HG02642 (cell line): ENCODE data around the gene TXN2.
"Not testable (repeated sequence)": the region's sequence is repeated elsewhere in the genome, so short reads cannot be mapped to it uniquely, and the experiment has no call there.

ENCODE experiments used
- ATAC-seq: cut with Tn5 transposase; IDR thresholded peaks from one replicate; pipeline ENCODE4 v1.9.1; 2021; ENCODE audit warnings: mild to moderate bottlenecking; ENCODE audit not compliant: unreplicated experiment, poor library complexity

Gene TXN2, protein sequence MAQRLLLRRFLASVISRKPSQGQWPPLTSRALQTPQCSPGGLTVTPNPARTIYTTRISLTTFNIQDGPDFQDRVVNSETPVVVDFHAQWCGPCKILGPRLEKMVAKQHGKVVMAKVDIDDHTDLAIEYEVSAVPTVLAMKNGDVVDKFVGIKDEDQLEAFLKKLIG

DNA sequence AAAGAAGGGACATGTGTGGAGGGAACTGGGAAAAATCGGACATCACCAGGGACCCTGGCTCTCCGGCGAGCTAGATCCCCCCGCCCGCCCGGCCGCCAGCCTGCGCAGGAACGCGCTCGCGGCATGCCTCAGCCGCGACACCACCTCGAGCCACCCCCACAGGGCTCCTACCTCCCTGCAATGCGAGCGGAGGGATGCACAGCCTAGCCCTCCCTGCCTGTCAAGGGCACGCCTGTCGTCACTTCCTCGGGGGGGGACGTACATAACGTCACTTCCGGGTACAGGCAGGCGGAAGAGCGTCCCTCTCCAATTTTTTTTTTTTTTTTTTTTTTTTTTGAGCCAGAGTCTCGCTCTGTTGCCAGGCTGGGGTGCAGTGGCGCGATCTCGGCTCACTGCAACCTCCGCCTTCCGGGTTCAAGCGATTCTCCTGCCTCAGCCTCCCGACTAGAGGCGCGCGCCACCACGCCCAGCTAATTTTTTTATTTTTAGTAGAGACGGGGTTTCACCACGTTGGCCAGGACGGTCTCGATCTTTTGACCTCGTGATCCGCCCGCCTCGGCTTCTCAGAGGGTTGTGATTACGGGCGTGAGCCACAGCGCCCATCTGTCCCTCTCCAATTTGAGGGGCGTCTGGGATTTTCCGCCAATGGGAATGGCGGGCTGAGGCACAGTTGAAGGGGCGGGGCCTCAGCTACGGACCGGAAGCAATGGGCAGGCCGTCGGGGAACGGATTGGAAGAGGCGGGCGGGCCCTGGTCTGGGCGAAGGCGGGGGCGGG lies at the start of gene TXN2:
TXN2 (minus strand) TSS at position 248 of the 776 bp plus-strand sequence. CDS start 803 bp downstream, outside the sequence.
- peak; percentile 88 for ATAC-seq

DNA sequence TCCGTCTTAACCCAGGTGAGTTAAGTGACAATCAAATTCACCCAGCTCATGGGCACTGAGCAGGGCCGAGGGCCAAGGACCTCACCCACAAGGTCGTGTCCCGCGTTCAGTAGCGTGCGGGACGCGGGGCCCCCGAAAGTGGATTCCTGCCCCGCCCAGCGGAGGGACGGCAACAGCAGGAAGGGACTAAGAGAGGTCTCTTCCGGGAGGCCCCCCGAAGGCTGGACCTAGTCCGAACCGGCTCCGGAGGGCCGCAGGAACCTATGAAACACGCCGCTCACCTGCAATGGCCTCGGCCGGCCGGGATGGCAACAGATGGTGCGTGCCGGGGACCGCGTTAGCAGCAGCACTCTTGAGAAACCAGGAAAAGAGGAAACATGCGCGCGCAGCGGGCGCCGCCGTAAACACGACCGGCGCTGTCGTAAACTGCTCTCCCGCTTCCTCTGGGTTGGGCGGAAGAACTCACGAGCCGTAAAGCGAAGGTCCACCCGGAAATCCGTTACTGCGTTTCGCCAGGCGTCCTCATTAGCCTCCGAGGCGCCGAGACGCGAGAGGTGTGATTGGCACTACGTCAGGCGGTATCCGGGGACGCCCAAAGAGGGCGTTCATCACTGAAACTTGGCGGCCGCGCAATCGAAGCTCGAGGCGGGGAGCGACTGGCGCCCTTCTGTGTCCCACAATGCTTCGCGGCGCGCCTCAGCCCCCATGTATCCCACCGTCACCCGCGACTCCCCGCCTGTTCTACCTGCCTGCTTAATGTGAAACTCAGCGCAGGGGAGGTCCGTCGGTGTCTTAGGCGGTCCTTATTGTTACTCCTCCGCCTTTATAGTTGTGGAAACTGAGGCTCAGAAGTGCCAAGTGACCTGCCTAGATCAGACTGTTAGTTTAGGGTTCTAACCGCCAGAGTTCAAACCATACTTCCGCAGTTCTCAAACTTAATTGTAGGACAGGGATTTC lies 47.6 kb upstream of the TXN2 start, which contains the start of gene EIF3D:
EIF3D (minus strand) TSS at position 372 of the 957 bp plus-strand sequence. CDS start 3,045 bp downstream, outside the sequence.
- peak; percentile 94 for ATAC-seq

DNA sequence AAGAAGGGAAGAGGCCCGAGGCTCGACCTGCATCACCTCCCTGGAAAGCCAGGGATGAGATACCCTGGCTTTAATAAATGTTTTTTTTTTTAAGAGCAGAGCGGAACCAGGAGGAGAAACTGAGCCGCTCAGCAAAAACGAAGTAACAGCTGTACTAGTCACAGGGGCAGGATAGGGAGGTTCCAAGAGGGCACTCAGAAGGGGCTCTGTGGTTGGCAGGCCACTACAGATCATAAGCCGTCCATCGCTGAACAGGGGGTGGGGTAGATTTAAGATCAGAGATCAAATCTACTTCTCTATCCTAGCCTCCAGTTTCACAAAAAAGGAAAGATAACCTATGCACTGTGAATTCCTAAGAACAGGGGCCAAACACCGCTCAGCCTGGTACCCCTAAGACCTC lies 46.9 kb upstream of the TXN2 start:
- ATAC-seq = no peak

DNA sequence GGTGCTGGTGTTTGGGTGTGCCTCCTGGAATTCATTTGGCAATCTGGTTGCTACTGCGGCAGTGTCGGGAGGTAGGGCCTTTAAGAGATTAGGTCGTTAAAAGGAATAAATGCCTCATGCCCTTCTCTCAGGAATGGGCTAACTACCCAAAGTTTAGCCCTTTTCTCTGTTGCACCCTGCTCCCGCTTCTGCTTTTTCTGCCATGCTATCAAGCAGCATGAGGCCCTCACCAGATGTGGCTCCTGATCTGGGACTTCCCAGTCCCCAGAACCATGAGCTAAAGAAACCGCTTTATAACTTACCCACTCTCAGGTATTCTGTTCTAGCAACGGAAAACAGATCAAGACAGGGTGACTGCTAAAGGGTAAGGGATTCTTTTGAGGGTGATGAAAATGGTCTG lies 41.2 kb upstream of the TXN2 start:
- no peak for ATAC-seq

DNA sequence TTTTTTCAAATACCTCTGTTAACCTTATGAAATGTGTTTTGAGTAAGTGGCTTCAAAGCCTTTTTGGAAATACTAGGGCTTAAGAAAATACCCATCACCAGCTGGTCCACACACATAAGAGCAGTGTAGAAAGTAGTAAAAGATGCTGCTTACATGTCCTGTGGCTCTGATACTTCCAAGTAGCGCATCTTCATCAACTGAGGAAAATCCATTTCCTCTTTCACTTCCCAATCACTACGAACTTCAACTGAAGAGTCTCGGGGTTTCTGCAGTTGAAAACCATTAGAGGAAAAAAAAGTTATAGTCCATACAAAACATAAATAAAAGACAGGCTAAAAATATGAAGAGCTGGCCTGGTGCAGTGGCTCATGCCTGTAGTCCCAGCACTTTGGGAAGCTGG lies 39.0 kb upstream of the TXN2 start:
- no peak for ATAC-seq

DNA sequence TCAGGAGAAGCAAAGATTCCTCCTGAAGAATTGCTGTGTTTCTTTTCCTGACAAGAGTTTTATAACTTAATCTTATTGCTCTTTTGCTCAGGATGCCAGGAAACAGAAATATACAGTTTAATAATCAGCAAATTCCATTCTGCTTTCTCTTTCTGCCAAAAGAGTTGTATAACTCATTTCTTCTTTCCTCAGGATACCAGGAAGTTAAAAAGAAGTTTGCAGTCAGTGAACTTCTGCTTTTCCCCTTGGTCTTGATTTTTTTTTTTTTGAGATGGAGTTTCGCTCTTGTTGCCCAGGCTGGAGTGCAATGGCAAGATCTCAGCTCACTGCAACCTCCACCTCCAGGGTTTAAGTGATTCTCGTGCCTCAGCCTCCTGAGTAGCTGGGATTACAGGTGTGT lies 38.5 kb upstream of the TXN2 start:
- not testable (repeated sequence) for ATAC-seq

DNA sequence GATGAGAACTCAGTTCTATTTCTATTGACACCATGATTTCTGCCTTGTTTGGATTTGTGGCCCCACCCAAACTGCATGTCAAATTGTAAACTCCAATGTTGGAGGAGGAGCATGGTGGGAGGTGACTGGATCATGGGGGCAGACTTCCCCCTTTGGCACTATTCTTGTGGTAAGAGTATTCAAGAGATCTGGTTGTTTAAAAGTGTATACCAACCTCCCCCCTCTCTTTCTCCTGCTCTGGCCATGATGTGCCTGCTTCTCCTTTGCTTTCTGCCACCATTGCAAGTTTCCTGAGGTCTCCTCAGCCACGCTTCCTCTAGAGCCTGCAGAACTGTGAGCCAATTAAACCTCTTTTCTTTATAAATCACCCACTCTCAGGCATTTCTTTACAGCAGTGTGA lies 33.3 kb upstream of the TXN2 start:
- ATAC-seq = no peak

DNA sequence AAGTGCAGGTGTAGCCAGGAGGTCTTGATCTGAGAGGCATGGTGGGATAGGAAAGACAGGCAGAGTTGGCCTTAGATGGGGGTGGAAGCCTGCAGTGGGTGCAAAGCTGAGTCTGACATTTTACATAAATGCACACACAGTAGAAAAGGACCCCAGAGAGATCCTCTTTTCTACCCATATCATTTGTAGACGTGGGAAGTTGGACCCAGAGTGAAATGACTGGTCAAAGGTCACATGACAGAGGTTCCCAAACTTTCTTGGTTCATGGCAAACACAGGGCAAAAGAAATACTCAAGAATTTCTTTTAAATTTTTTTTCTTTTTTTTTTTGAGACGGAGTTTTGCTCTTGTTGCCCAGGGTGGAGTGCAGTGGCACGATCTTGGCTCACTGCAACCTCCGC lies 31.6 kb upstream of the TXN2 start:
- no peak for ATAC-seq

DNA sequence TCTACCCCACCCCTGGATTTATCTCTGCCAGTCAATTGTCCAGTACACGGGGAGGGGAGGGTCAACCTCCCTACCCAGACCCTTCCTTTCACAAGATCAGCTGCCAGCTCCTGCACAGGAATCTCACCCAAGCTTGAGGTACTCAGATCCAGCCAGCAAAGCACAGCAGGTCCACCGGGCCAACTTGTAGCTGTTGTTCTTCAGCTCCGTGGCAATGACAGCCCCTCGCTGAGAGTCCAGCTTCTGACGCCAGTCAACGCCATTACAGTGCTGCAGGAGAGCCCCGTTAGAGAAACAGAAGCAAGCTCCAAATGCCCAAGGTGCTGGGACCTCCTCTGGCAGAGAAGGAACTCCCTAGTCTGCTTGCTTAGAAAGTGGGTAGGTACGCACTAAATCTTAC lies 30.9 kb upstream of the TXN2 start:
- ATAC-seq = no peak

DNA sequence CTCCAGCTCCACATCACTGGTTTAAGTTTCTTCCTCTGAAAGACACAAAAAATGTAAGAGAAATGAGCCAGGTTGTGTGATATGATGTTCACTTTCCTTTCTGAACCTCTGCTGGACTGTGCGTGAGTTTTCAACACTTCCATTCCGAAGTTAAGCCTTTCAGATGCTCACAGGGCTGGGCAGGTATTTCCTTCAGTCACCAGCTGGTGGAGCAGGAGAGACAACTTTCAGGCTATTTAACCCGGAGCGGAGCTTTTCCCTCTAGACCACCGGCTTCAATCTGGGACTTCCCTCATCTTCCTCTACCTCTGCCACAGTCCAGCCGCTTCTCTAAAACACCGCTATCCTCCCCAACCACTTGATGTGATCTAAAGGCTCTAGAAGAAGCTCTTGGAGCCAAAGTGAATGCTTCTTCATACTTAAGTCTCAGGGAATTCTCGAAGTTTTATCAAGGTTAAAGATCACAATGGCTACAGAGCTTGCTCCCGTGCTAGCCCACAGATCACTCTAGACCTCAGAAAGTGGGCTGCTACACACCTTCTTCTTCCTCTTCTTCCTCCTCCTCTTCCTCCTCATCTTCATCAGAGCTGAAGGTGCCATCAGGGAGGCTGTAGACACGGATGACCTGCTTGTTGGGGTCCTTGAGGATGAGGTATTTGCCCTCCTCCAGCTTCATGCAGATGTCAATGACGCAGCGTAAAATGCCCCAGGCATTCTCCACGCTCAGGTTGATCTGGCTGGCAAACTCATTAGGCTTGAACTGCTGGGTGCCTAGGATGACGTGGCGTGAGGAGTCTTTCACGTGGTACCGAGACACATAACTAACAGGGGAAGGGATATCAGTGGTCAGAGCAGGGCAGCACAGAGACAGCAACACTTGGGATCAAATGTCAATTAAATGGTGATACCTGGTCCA lies 29.8 kb upstream of the TXN2 start:
- ATAC-seq = no peak

DNA sequence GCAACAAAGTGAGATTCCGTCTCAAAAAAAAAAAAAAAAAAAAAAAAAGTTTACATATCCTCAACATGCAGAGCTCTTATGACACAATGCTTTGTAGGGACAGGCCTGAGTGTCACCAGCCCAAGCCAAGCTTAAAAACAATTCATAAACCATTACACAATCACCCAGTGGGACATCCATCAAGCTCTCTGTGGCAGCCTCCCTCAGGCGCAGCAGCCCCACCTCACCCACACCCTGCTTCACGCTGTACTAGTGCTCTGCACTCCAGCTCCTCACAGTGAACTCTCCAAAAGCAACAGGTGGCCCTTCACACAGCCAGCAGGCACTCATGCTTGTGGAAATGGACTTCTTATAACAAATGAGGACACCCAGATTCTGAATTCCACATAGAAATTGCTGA lies 28.9 kb upstream of the TXN2 start:
- no peak for ATAC-seq

DNA sequence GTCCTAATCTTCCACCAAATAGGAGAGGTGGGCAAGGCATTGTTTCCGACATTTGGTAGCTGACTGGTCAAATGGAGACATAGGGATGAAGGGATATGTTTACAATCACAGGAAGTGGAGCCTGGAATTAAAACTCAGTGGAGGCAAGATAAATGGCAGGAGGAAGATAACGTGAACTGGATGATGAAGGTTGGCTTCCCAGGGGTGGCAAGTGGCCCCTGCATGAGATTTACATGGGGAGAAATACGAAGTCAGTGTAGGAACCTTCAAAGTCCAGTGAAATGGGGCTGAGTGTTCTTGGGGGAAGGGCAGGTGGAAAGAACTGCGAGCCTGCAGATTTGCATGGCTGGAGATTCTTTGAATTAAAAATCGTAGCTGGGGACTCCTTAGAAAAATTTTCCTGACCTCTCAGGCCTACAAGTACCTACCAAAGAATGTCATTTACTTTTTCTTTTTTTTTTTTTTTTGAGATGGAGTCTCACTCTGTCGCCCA lies 26.1 kb upstream of the TXN2 start:
- no peak for ATAC-seq

DNA sequence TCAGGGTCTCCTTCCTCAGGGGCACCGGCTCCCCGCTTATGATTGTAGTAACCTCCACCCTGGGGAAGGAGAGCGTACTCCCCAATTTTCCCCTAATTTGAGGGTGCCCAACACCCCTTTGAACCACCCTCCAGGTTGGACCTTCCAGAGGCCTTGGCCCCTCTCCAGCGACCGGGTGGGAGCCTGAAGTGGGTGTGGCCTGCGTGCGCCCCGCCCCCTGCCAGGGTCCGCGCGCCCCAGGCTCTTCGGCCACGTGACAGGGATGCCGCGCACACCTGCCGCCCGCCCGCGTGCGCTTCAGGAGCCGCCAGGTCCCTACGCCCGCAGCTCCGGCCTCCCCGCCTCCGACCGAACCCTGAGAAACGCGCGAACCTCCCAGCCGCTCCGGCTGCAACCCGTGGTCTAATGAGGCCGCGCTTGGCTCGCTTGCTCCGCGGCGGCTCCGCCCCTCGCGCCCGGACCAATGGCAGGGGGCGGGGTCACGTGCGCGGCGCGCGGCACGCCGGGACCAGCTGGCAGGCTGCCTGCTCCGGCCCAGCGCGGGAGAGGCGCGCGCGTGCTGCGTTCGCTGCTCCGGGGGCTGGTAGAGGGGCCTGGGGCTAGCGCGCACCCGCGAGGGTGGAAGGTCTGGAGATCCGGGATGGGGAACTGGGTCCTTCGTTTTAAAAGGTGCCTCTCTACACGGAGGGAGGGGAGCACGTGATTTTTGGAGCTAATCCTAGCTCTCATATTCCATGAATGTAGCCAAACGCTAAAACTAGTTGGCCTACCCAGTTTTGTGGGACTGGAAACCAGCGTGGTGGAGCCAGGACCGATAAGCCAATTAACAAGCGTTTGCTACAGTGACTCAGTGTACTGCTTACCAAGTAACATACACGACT lies 25.4 kb upstream of the TXN2 start, which contains the start of gene FOXRED2:
FOXRED2 (minus strand) TSS at position 404 of the 881 bp plus-strand sequence. CDS start 618 bp downstream, outside the sequence.
- ATAC-seq = peak; percentile 74

DNA sequence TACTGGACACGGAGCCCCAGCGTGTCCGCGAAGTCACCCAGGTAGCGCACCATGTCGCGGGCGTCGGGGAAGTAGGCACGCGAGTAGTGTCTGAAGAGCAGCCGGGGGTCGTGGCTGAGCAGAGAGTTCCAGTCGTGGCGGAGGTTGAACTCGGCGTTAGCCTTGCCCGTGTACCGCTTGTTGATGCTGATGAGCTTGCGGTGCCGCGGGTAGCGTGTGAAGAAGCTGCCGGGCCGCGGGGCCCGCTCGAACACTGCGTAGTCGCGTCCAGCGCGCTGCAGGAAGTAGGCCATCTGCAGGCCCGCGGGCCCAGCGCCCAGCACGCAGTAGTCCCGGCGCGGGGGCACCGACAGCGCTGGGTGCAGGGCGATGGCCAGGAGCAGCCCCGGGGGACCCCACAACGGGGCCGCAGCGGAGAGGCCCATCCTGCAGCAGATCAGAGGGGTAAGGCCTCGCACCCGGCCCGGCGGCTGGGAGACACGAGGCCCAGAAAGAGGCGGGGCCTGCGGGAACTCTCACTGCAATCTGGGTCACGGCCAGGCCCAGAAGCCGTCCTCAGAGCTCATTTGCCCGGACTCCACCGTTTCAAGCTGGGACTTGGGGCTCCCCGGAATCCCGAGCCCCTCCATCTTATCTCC lies 24.7 kb upstream of the TXN2 start:
- no peak for ATAC-seq

DNA sequence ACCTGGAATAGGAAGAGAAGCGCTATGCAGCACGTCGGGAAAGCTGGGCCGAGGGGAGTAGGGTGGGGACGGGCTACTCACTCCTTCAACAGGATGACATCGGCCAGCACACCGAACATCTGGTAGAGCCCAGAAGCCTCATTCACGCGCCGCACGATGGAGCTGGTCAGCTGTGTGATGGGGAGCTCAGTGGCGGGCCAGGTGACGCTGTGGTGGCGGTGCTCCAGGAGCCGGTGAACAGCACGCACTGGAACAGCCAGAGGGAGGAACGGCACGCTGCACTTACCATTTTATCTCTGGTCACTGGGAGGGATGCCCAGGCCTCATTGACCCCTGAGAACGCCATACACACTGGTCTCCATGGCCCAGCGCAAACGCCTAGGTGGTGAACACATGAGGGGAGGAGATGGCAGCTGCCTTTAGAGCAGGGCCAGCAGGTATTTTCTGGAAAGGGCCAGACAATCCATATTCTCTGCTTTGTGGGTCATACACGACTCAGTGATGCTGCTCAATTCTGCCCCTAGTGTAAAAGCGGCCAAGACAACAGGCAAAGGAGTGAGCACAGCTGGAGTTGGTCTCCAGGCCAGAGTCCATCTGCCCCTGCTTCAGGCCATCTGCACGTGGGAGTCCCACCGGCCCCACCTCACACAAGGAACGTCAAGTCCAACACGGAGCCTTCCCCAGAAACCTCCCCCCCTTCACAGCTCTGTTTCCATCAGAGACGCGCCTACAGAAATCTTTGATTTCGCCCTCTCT lies 16.6 kb upstream of the TXN2 start:
- no peak for ATAC-seq

DNA sequence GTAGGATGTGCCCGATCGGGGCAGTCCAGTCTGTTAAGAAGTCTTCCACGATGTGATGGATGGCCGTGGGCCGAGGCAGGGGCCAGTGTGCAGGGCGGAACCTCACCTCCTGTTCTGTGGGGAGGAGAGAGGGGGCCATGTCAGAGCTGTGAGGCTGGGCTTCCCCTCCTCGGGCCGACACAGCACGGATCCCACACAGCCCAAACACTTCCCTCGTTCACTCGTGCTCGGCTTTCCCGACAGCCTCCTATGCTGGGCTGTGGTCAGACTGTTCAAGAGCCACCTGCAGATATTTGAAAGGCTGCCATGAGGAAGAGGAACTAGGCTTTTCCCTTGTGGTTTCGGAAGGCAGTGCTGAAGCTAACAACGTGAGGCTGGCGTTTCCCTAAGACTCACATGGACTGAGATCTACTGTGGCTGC lies 12.3 kb upstream of the TXN2 start:
- ATAC-seq = peak; percentile 72

DNA sequence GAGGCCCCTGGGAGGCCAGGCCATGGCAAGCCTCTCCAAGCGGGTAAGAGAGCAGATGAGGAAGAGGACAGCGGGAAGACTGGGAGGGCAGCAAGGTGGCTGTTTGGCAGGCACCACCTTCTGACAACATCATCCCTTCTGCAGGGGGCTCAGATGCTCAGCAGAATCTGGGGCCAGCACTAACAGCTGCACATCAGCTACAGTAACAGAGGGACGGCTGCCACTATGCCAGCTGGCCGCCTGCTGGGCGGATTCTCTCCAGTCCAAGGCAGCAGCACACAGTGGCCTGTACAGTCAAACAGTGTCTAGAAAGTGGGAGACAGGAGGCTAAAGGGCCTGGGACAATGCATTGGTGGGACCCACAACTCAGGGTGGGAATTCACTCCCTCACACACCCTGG lies 10.7 kb upstream of the TXN2 start:
- ATAC-seq = no peak
